ENCODE data around the gene CRYL1. TPM values are rescaled to one million over a fixed set of nuclear protein-coding genes. Genes with fewer than 3 reads are reported as not detected.

CRYL1 gene
- total RNA-seq, 1 experiment from 2014 or later, result 12.2 TPM

GRCh38 chr13:20381401-20381800 is 144.3 kb downstream of the CRYL1 start:
- no peaks in the 10 kb centered on the region for H3K27me3 Mint-ChIP-seq (ENCODE audit: unreplicated experiment)
- CTCF ChIA-PET, result no interaction called here
- no peak overlapping the region for H3K27ac Mint-ChIP-seq (ENCODE audit: unreplicated experiment)
- TF ChIP-seq CTCF (IDR thresholded peaks at IDR 0.05; ENCODE audit: unreplicated experiment), result no peak
- intact Hi-C loops (cut with micrococcal nuclease; ENCODE audit: unreplicated experiment), result no loop called here
- BruUV-seq (replicated peaks), result no TSS peak
- H3K4me1 Mint-ChIP-seq (ENCODE audit: low read depth, unreplicated experiment), result no peaks in the 10 kb centered on the region
- no peaks in the 10 kb centered on the region for H3K9me3 Mint-ChIP-seq (ENCODE audit: low read depth, unreplicated experiment)
- DNase-seq, result no peak
- no peaks in the 10 kb centered on the region for H3K36me3 Mint-ChIP-seq (ENCODE audit: insufficient read depth, unreplicated experiment)
- H3K4me3 Mint-ChIP-seq (ENCODE audit: low read depth, unreplicated experiment), result no peak overlapping the region

- Mint-ChIP-seq H3K9me3 (ENCODE audit: low read depth, unreplicated experiment) (no peaks in the 10 kb centered on the region), H3K27ac (ENCODE audit: unreplicated experiment) (no peak overlapping the region), H3K36me3 (ENCODE audit: insufficient read depth, unreplicated experiment) (no peaks in the 10 kb centered on the region), H3K4me1 (ENCODE audit: low read depth, unreplicated experiment) (no peaks in the 10 kb centered on the region), H3K4me3 (ENCODE audit: low read depth, unreplicated experiment) (no peak overlapping the region), H3K27me3 (ENCODE audit: unreplicated experiment) (no peaks in the 10 kb centered on the region)
- BruUV-seq (replicated peaks), result no TSS peak
- TF ChIP-seq CTCF (IDR thresholded peaks at IDR 0.05; ENCODE audit: unreplicated experiment), result no peak
- intact Hi-C loops (cut with micrococcal nuclease; ENCODE audit: unreplicated experiment), result loop anchor here (5.0 to 10.0 kb wide), 2 partner anchors 34 to 106 kb away; no protein-coding TSS in a partner anchor
- CTCF ChIA-PET, result no interaction called here
- no peak for DNase-seq
These were observed 146.9 kb downstream of the CRYL1 start for GRCh38 chr13:20378721-20379120.

- Mint-ChIP-seq H3K4me1 (ENCODE audit: low read depth, unreplicated experiment) (no peaks in the 10 kb centered on the region), H3K4me3 (ENCODE audit: low read depth, unreplicated experiment) (no peak overlapping the region), H3K27me3 (ENCODE audit: unreplicated experiment) (no peaks in the 10 kb centered on the region), H3K9me3 (ENCODE audit: low read depth, unreplicated experiment) (no peaks in the 10 kb centered on the region), H3K36me3 (ENCODE audit: insufficient read depth, unreplicated experiment) (no peaks in the 10 kb centered on the region), H3K27ac (ENCODE audit: unreplicated experiment) (no peak overlapping the region)
- intact Hi-C loops (cut with micrococcal nuclease; ENCODE audit: unreplicated experiment), result loop anchor here (5.0 to 10.0 kb wide), 2 partner anchors 35 to 107 kb away; no protein-coding TSS in a partner anchor
- no peak for DNase-seq
- no peak for TF ChIP-seq CTCF (IDR thresholded peaks at IDR 0.05; ENCODE audit: unreplicated experiment)
- CTCF ChIA-PET, result no interaction called here
- BruUV-seq (replicated peaks), result no TSS peak
These were observed 147.9 kb downstream of the CRYL1 start for GRCh38 chr13:20377720-20378119.

DNA sequence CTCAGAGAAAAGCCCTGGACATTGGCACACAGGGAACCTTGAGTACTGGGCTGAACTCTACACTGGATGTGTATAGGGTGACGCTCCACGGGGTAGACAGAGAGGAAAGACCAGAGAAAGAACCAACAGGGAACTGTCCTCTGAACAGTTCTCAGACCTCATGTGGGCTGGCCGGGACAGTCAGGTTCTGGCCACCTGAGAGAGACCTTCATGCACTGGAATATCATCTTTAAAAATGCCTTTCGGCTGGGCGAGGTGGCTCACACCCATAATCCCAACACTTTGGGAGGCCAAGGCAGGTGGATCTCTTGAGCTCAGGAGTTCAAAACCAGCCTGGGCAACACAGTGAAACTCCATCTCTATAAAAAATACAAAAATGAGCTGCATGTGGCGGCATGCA is 149.8 kb downstream of the CRYL1 start:
- Mint-ChIP-seq H3K4me3 (ENCODE audit: low read depth, unreplicated experiment) (no peak overlapping the region), H3K27me3 (ENCODE audit: unreplicated experiment) (no peaks in the 10 kb centered on the region), H3K9me3 (ENCODE audit: low read depth, unreplicated experiment) (no peaks in the 10 kb centered on the region), H3K4me1 (ENCODE audit: low read depth, unreplicated experiment) (no peaks in the 10 kb centered on the region), H3K27ac (ENCODE audit: unreplicated experiment) (no peak overlapping the region), H3K36me3 (ENCODE audit: insufficient read depth, unreplicated experiment) (no peaks in the 10 kb centered on the region)
- CTCF ChIA-PET, result no interaction called here
- no peak for DNase-seq
- TF ChIP-seq CTCF (IDR thresholded peaks at IDR 0.05; ENCODE audit: unreplicated experiment), result no peak
- no TSS peak for BruUV-seq (replicated peaks)
- intact Hi-C loops (cut with micrococcal nuclease; ENCODE audit: unreplicated experiment), result loop anchor here (5.0 to 10.0 kb wide), 2 partner anchors 36 to 109 kb away; no protein-coding TSS in a partner anchor

All from Calu3 (cell line).